ENCODE data around the gene HDAC4.

DNA sequence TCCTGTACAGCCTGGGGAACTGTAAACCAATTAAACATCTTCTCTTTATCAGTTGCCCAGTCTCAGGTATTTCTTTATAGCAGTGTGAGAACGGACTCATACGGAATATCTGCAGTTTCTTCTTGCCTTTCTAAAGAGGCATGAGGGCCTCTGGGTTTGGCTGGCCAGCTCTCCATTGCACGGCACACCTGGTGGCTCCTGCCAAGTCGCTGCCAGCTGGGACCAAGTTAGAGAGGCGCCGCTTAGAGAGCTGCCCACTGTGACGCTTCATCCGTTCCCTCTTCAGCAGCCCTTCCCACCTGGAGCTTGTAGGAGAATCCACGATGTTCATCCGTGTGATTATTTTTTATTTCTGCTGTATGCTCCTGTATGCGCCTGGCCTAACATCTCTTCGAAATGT lies 357.5 kb downstream of the HDAC4 start:
- TF ChIP-seq, protein P1, sequence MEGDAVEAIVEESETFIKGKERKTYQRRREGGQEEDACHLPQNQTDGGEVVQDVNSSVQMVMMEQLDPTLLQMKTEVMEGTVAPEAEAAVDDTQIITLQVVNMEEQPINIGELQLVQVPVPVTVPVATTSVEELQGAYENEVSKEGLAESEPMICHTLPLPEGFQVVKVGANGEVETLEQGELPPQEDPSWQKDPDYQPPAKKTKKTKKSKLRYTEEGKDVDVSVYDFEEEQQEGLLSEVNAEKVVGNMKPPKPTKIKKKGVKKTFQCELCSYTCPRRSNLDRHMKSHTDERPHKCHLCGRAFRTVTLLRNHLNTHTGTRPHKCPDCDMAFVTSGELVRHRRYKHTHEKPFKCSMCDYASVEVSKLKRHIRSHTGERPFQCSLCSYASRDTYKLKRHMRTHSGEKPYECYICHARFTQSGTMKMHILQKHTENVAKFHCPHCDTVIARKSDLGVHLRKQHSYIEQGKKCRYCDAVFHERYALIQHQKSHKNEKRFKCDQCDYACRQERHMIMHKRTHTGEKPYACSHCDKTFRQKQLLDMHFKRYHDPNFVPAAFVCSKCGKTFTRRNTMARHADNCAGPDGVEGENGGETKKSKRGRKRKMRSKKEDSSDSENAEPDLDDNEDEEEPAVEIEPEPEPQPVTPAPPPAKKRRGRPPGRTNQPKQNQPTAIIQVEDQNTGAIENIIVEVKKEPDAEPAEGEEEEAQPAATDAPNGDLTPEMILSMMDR (IDR thresholded peaks at IDR 0.05), result no peak
- TF ChIP-seq ZFX (IDR thresholded peaks at IDR 0.05; ENCODE audit: borderline replicate concordance), result no peak

Measured in 22Rv1 (cell line).